Forelimb muscle (tissue), 1 donor: ENCODE data around the gene SYT8. TPM values are rescaled to one million over a fixed set of nuclear protein-coding genes. Genes with fewer than 3 reads are reported as not detected.
"Not testable (repeated sequence)": the region's sequence is repeated elsewhere in the genome, so short reads cannot be mapped to it uniquely, and the experiment has no call there.

ENCODE experiments used
- DNase-seq: peaks from one replicate; pipeline ENCODE4 v3.0.0-alpha.2; 2013; ENCODE audit warnings: low read depth
- polyA plus RNA-seq: library from polyadenylated mRNA; unstranded; fragments of 120-200 nt; gene quantifications from one replicate; pipeline ENCODE4 v1.2.1, GENCODE V29; 2013; ENCODE audit not compliant: insufficient read length

SYT8 gene
- polyA plus RNA-seq, 1 donor = 0.54 TPM

DNA sequence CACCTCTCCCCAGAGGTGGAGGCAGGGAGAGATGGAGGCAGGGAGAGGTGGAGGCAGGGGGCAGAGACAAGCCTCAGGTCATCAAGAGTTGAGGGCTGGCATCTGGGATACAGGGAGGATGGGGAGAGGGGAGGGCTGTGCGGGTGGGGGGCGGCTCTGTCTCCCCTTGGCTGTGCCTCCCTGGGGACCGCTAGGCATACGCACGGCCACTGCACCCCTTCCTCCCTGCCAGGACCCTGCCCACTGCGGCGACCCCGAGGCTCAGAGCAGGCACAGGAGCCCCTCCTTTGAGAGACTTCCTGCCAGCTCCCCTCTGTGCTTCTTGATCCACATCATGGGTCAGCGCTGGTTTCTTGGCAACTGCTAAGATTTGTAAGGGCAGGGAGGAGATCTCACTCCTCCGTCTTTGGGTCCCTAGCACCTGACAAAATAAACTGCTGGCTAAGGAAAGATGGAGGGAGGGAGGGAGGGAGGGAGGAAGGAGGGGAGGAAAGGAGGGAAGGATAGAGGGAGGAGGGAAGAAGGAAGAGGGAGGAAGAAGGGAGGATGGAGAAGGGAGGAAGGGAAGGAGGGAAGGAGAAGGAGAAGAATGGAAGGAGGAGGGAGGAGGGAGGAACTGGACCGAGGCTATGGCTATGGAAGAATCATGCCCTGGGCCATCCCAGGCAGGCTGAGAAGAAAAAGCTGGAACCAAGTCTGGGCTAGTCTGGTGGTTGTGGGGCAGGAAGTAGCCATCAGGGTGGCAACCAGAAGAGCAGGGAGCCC lies 38.4 kb downstream of the SYT8 start:
- no peak for DNase-seq

GRCh38 chr11:1873813-1874150 lies 39.0 kb downstream of the SYT8 start:
- DNase-seq = not testable (repeated sequence)

- DNase-seq = not testable (repeated sequence)
Measured at GRCh38 chr11:1874441-1875092, 39.8 kb downstream of the SYT8 start.

DNA sequence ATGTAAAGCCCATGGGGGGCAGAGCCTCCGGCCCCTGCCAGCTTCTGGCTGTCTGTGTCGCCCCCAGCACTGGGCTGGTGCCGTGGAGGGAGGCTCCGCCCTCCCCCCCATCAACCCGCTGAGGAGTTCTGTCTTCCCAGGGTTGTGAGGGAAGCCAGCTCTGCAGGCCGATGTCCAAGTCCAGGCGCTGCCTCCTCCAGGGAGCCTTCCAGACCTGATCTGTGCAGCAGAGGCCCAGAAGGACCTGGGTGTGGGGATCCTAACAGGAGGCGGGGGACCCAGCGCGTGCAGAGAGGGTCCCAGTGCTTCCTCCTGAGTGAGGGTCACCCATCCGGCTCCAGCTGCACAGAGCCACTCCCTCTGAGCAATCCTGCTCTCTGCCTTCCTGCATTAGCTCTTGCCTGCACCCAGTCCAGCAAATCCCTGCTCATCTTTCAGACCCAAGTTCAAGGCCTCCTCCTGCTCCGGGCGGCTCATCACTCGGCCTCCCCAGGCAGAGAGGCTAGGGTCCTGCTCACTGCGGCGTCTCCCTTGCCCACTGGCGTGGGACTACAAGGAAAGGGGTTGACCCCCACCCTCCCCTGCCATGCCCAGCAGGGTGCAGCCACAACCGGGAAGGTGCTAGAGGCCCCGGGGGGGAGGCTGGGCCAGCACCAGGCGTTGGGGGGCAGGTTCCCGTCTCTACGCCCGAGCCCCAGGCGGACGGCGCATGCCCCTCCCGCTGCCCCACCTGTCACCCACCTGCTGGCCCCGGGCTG lies 40.5 kb downstream of the SYT8 start:
- DNase-seq = no peak

DNA sequence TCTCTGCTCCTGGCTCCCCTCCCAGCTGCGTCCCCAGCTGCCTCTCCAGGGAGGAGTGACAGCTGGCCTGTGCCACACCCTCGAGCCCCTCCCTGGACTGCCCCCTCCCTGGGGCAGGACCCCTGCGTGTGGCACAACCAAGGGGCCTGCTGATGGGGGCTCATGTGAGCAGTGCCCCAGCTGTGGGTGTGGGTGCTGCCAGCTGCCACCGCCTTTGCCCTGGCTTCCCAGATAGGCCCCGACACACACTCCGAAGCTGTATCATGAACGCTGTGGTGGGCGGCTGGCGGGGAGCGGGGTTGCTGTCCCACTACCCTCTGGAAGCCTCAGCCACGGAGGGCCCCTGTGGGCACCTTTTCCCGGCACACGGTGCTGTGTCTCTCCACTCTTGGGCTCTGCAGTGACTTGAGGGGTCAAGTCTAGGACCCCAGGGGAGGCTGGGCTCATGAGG lies 41.1 kb downstream of the SYT8 start:
- DNase-seq = not testable (repeated sequence)

DNA sequence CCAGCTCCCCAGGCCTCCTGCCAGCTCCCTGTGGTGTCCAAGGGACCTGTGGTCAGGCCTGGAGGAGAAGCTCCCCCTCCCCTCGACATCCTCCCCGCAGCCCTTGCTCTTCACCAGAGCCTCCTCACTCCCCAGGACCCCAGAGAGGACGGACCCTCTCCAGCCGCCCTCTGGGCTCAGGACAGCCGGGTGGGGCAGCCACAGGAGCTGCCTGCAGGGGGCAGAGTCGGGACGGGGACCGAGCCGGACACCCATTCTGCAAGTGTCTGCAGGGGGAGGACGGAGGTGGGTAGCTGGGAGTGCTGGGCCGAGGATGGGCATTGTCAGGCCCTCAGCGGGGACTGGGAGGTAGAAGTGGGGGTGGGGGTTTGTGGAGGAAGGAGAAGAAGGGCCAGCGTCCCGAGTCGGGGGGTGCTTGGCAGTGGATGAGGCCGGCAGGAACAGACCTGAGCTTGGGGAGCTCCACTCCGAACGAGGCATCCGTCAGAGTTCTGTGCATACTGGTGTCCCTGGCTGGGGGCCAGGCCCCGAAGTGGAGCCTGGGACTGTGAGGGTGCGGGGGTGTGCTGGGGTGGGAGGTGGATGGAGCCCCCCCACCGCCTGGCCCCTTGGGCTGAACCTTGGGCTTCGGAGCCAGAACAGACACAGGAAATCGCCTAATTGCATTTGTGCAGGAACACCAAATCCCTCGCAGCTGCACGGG lies 41.7 kb downstream of the SYT8 start:
- DNase-seq = no peak

DNA sequence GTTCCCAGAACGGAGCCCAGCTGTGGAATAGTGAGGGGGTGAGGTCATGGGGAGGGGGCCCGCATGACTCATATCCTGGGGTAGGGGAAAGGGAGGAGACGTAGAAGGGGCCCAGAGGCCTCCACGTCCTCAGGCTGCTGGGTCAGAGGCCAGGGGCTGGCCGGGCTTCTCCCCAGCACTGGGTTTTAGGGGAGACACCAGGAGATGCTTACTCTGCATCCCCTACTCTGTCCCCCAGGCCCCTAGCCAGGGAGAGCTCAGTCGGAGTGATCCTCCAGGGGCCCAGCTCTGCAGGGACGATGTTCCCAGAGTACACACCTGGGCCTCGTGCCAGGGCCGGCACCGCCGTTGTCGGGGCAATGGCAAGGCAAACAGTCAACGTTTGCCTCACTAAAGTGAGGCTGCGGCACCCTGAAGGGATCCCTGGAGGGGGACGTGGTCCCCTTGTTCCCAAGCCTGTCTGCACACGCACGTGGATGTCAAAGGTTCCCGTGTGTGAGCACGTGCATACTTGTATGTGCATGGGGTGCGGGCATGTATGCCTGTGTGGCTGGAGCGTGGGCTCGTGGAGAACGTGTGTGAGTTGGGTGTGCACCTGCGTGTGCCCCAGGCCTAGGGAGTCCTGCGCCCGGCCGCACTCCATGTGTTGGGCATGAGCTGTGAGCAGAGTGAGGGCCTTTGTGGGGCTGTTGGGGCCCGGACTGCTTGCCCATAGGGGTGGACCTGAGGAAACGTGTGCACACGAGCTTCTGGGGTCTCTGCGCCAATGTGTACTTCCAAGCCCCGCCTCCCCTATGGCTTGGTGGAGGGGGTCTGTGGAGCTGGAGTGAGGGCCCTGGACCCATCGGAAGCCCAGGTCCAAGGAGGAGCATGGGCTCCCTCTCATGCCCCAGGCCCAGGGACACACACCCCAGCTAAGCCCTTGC lies 42.7 kb downstream of the SYT8 start:
- DNase-seq = no peak

GRCh38 chr11:1878137-1879031 lies 43.6 kb downstream of the SYT8 start:
- DNase-seq = no peak

- DNase-seq = no peak
Measured at GRCh38 chr11:1879342-1879940, 44.7 kb downstream of the SYT8 start.

- no peak for DNase-seq
Measured at GRCh38 chr11:1879941-1880720, 45.3 kb downstream of the SYT8 start.

DNA sequence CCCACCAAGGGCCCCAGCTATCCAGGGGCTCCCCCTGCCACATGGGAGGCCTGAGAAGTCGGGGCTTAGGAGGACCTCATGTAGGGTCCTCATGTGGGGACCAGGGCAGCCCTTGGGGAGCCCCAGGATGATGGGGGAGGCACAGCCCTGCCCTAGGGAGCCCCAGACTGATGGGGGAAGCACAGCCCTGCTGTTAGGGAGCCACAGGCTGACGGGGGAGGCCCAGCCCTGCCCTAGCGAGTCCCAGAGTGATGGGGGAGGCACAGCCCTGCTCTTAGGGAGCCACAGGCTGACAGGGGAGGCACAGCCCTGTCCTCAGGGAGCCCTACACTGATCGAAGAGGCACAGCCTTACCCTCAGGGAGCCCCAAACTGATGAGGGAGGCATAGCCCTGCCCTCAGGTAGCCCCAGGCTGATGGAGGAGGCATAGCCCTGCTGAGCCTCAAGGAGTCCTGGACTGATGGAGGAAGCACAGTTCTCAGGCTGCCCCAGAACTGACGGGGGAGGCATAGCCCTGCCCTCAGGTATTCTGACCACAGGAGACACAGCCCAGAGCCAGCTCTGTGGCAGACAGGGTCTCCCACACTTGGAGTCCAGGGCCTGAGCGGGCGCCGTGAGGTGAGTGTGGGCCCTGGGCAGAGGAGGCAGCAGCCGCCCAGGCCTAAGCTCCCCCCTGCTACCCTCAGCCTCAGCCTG lies 46.1 kb downstream of the SYT8 start:
- no peak for DNase-seq

DNA sequence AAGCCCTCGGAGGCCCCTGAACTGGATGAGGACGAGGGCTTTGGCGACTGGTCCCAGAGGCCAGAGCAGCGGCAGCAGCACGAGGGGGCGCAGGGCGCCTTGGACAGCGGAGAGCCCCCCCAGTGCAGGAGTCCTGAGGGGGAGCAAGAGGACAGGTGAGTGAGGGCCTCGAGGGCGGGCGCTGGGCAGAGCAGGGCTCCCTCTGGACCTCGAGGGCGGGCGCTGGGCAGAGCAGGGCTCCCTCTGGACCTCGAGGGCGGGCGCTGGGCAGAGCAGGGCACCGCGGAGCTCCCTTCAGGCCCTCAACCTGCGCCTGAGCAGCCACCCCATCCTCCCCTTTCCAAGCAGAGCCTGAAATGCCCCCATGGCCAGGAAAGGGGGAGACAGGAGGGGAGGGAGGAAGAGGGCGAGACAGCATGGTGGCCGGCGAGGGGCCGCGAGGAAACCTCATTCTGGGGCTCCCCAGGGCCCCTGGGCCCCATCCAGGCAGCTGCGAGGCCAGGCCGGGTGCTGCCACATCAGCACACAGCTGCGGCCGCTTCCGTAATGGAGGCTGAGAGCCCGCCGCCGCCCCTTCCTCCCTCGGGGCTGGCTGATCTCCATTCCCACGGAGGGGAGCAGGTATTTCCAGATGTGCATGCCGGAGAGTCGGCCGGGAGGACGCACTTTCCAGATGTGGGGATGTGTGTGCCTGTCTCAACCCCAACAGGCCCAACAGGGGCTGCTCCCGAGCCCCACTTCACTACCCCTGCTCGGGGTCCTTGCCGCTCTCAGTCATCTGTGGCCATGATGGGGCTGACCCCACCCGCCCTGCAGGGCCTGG lies 46.9 kb downstream of the SYT8 start:
- no peak for DNase-seq

DNA sequence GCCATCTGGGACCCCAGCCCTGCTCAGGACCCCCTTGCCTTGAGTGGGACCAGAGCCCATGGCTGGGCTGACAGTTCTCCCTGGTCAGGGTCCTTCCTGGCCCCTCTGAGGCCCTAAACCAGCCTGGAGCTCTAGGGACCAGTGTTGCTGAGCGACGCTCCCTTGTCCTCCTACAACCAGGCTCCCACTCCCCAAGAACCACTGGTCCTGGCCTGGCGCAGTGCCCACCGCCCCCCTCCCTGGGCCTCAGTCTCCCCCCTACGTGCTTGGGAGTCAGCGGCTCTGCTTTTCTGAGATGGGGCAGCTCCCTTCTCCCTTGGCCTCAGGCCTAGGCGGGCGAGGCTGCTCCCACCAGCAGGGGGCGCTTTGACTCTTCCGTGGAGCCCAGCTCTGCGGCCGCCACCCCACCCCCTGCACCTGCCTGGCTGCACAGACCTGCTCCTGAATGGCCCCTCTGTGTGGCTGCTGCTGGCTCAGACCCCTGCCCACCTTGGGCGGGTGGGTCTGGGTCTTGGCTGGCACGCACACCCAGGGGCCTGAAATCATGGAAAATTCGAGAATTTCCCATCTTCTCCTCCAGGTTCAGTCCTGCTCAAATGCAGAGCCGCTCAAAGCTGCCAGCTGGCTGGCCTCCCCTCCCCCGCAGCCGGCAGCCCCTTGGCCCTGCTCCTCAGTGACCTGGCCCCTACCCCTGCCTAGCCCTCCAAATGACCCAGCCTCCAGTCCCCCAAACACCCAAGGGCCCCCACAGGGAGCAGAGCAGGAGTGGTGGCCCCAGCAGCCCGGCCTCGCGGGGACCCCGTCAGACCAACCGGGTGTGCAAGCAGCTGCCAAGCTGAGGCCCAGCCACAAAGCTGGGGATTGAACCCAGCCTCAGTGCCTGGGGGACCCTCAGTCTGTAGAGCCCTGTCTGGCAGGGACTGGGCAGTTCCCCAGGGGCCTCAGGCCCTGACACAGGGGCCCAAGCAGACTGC lies 47.8 kb downstream of the SYT8 start:
- DNase-seq = no peak

DNA sequence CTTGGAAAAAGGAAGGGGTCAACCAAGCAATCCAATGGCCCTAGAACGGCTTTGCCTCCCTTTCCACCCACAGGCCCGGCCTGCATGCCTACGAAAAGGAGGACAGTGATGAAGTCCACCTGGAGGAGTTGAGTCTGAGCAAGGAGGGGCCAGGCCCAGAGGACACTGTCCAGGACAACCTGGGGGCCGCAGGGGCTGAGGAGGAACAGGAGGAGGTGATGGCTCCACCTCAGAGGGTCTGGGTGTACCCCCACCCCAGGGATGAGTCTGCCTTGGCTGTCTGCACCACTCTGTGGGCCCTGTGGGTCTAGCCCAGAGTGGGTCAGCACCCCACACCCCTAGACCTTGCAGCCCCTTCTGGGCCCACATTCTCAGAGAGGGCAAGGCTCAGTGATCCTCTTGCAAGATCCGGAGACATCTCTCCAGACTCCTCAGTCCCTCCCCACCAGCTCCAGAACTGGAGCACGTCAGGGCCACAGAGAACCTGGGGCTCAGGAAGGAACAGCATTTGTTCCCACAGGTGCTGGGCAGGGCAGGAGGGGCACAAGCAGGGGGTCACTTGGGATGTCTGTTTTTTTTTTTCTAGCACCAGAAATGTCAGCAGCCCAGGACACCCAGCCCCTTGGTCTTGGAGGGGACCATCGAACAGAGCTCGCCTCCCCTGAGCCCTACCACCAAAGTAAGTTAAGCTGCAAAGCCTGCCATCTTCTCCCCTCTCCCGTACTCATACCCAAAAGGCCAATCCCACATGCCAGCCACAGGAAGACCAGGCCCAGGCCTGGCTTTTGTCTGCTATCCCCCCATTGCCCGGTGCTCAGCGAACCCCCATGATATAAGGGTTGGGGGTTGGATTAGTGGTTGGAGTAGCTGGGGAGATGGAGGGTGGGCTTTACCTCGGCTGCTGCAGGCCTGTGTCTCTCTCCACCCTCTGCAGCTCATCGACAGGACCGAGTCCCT lies 48.8 kb downstream of the SYT8 start:
- DNase-seq = no peak

DNA sequence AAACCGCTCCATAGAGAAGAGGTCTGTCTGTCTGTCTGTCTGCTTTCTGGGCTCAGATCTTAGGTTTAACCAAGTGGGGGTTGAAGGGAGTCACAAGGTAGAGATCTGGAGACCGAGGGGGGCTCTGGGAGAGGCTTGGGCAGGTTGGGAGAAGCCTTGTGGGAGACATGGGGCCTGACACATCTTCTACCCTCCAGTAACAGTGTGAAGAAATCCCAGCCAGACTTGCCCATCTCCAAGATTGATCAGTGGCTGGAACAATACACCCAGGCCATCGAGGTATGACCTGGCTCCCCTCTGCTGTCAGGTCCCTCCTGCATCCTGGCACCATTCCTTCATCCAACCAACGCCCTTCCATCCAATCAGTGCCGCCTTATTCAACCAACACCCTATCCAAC lies 49.5 kb downstream of the SYT8 start:
- no peak for DNase-seq
